NAMALWA (cell line): ENCODE data around the gene RNF227.
"Not testable (repeated sequence)": the region's sequence is repeated elsewhere in the genome, so short reads cannot be mapped to it uniquely, and the experiment has no call there.

Source experiments
- DNase-seq: peaks from one replicate; pipeline ENCODE4 v3.0.0-alpha.2; 2015; ENCODE audit warnings: low spot score

RNF227 gene

GRCh38 chr17:7915611-7916384 is at the start of gene RNF227:
Gene RNF227, minus strand, starts transcription at chr17:7916289. Its CDS starts 94 bp downstream, at chr17:7916195.
- DNase-seq = peak; percentile 87

GRCh38 chr17:7961421-7961820 is 45.3 kb upstream of the RNF227 start:
- DNase-seq = no peak

- no peak for DNase-seq
Observed at GRCh38 chr17:7959503-7960253, 43.6 kb upstream of the RNF227 start.

GRCh38 chr17:7956228-7956965 is 40.3 kb upstream of the RNF227 start:
- no peak for DNase-seq

- DNase-seq = no peak
Observed at GRCh38 chr17:7955414-7956227, 39.5 kb upstream of the RNF227 start.

GRCh38 chr17:7953266-7953665 is 37.2 kb upstream of the RNF227 start:
- not testable (repeated sequence) for DNase-seq

- DNase-seq = no peak
Observed at GRCh38 chr17:7951143-7951792, 35.2 kb upstream of the RNF227 start.

- DNase-seq = no peak
Observed at GRCh38 chr17:7950578-7950977, 34.5 kb upstream of the RNF227 start.

GRCh38 chr17:7947651-7948050 is 31.6 kb upstream of the RNF227 start:
- no peak for DNase-seq

- no peak for DNase-seq
Observed at GRCh38 chr17:7946441-7946840, 30.4 kb upstream of the RNF227 start.

- no peak for DNase-seq
Observed at GRCh38 chr17:7945651-7946050, 29.6 kb upstream of the RNF227 start.

GRCh38 chr17:7944326-7944725 is 28.2 kb upstream of the RNF227 start:
- DNase-seq = no peak

- DNase-seq = no peak
Observed at GRCh38 chr17:7943291-7943690, 27.2 kb upstream of the RNF227 start.

GRCh38 chr17:7940743-7941142 is 24.7 kb upstream of the RNF227 start:
- no peak for DNase-seq

GRCh38 chr17:7940034-7940433 is 23.9 kb upstream of the RNF227 start:
- no peak for DNase-seq

GRCh38 chr17:7935859-7936258 is 19.8 kb upstream of the RNF227 start:
- no peak for DNase-seq

- peak; percentile 27 for DNase-seq
Observed at GRCh38 chr17:7932949-7933348, 16.9 kb upstream of the RNF227 start.

- DNase-seq = no peak
Observed at GRCh38 chr17:7932483-7932891, 16.4 kb upstream of the RNF227 start.

GRCh38 chr17:7931709-7932482 is 15.8 kb upstream of the RNF227 start, which contains the start of the genes CNTROB and TRAPPC1:
Gene CNTROB, plus strand, starts transcription at chr17:7932206. Its CDS starts 874 bp downstream, at chr17:7933080.
Gene TRAPPC1, minus strand, starts transcription at chr17:7931946. Its CDS starts 117 bp downstream, at chr17:7931829.
- DNase-seq = peak; percentile 97
